IMR-90 (cell line): ENCODE data around the gene FLRT1. TPM values are rescaled to one million over a fixed set of nuclear protein-coding genes. Genes with fewer than 3 reads are reported as not detected.

Experiments used
- ATAC-seq: fragments of 200-7000 bp; cut with Tn5 transposase; 2 replicates; pipeline ENCODE4 v1.9.1; 2020; ENCODE audit warnings: low read depth, mild to moderate bottlenecking, moderate library complexity
- BruUV-seq: library from RNA; stranded (reverse); fragments of 400-500 nt; replicated peaks from 2 replicates; lab custom pipeline; 2021; lab: Mats Ljungman, UMichigan
- CTCF ChIA-PET: fragments of 300-600 bp; formaldehyde crosslinking; extraction: SDS; loops from one replicate; lab custom pipeline; 2021; ENCODE audit warnings: antibody characterized with exemption; lab: Yijun Ruan, JAX
- POLR2A ChIA-PET: fragments of 300-600 bp; sonication (Branson Sonifier 250); formaldehyde crosslinking; loops from one replicate; lab custom pipeline; 2022; ENCODE audit warnings: antibody characterized with exemption; ENCODE audit not compliant: unreplicated experiment; lab: Charles Lee
- DNase-seq: peaks from one replicate; pipeline ENCODE4 v3.0.0; 2013
- H2AFZ ChIP-seq: replicated peaks from 2 replicates; pipeline ENCODE3; 2013; ENCODE audit warnings: low read length, mild to moderate bottlenecking; ENCODE audit not compliant: poor library complexity
- H2AK5ac ChIP-seq: 2 replicates; pipeline ENCODE4 v1.6.1; 2013; ENCODE audit warnings: low read depth, low read length, inconsistent platforms
- H2AK9ac ChIP-seq: replicated peaks from 2 replicates; pipeline ENCODE3; 2013; ENCODE audit warnings: mild to moderate bottlenecking, low read depth, low read length, moderate library complexity; ENCODE audit not compliant: poor library complexity
- H2BK120ac ChIP-seq: 2 replicates; pipeline ENCODE4 v1.6.1; 2013; ENCODE audit warnings: low read depth, low read length, inconsistent platforms
- H2BK15ac ChIP-seq: 3 replicates; pipeline ENCODE4 v1.6.1; 2013; ENCODE audit warnings: low read depth, low read length, inconsistent platforms
- H2BK20ac ChIP-seq: 2 replicates; pipeline ENCODE4 v1.6.1; 2013; ENCODE audit warnings: low read depth, mild to moderate bottlenecking, inconsistent platforms, low read length, moderate library complexity
- H2BK5ac ChIP-seq: 2 replicates; pipeline ENCODE4 v1.6.1; 2013; ENCODE audit warnings: mild to moderate bottlenecking, low read depth, low read length, inconsistent platforms; ENCODE audit not compliant: poor library complexity, severe bottlenecking
- H3K14ac ChIP-seq: replicated peaks from 2 replicates; pipeline ENCODE4 v1.6.1; 2013; ENCODE audit warnings: low read depth, low read length, inconsistent platforms
- H3K18ac ChIP-seq: 2 replicates; pipeline ENCODE4 v1.6.1; 2013; ENCODE audit warnings: low read depth, low read length, control low read depth
- H3K23ac ChIP-seq: 2 replicates; pipeline ENCODE4 v1.6.1; 2013; ENCODE audit warnings: low read depth, low read length, inconsistent platforms
- H3K27ac ChIP-seq: 2 replicates; pipeline ENCODE4 v1.5.1; 2013; ENCODE audit warnings: mild to moderate bottlenecking, control low read depth, low read length; ENCODE audit not compliant: insufficient read depth
- H3K27me3 ChIP-seq: 2 replicates; pipeline ENCODE4 v1.6.1; 2013; ENCODE audit warnings: low read length; ENCODE audit not compliant: control insufficient read depth, insufficient read depth
- H3K36me3 ChIP-seq: 2 replicates; pipeline ENCODE4 v1.6.1; 2013; ENCODE audit warnings: low read length, mixed read lengths; ENCODE audit not compliant: control insufficient read depth, insufficient read depth
- H3K4ac ChIP-seq: 2 replicates; pipeline ENCODE4 v1.6.1; 2013; ENCODE audit warnings: low read depth, low read length, inconsistent platforms
- H3K4me1 ChIP-seq: 2 replicates; pipeline ENCODE4 v1.6.1; 2013; ENCODE audit warnings: low read length, mixed read lengths; ENCODE audit not compliant: control insufficient read depth, insufficient read depth
- H3K4me2 ChIP-seq: 2 replicates; pipeline ENCODE4 v1.6.1; 2013; ENCODE audit warnings: low read depth, mild to moderate bottlenecking, control low read depth, low read length, moderate library complexity
- H3K4me3 ChIP-seq: 2 replicates; pipeline ENCODE4 v1.5.1; 2013; ENCODE audit warnings: low read depth, mild to moderate bottlenecking, control low read depth, low read length, moderate library complexity; ENCODE audit not compliant: insufficient read depth
- H3K56ac ChIP-seq: 2 replicates; pipeline ENCODE4 v1.6.1; 2013; ENCODE audit warnings: low read length, inconsistent platforms; ENCODE audit not compliant: insufficient read depth; ENCODE audit errors: extremely low read depth
- H3K79me1 ChIP-seq, 2 experiments: 2 replicates each; pipeline ENCODE4 v1.6.1; 2013; ENCODE audit warnings: low read length in 2 of 2, inconsistent platforms in 1 of 2, low read depth in 1 of 2
- H3K9ac ChIP-seq: 2 replicates; pipeline ENCODE4 v1.6.1; 2013; ENCODE audit warnings: low read depth, low read length, control low read depth
- H3K9me1 ChIP-seq: 2 replicates; pipeline ENCODE4 v1.6.1; 2013; ENCODE audit warnings: low read length, inconsistent platforms; ENCODE audit not compliant: insufficient read depth
- H3K9me3 ChIP-seq: 2 replicates; pipeline ENCODE4 v1.6.1; 2013; ENCODE audit warnings: low read length; ENCODE audit not compliant: control insufficient read depth, insufficient read depth
- H4K20me1 ChIP-seq: 2 replicates; pipeline ENCODE4 v1.6.1; 2013; ENCODE audit warnings: low read length, inconsistent platforms; ENCODE audit not compliant: insufficient read depth
- H4K5ac ChIP-seq: 2 replicates; pipeline ENCODE4 v1.6.1; 2013; ENCODE audit warnings: mild to moderate bottlenecking, low read depth, low read length, control low read depth
- H4K8ac ChIP-seq, 2 experiments: 2 replicates each; pipeline ENCODE4 v1.6.1; 2013; ENCODE audit warnings: low read depth in 2 of 2, low read length in 2 of 2, control low read depth in 1 of 2, inconsistent platforms in 1 of 2
- H4K91ac ChIP-seq: 2 replicates; pipeline ENCODE4 v1.6.1; 2013; ENCODE audit warnings: low read depth, low read length, inconsistent platforms; ENCODE audit not compliant: insufficient read depth
- CHD1 ChIP-seq: IDR thresholded peaks from 2 replicates; pipeline ENCODE4 v1.6.1; 2012; ENCODE audit warnings: low read depth, low read length, improper control_type of control experiment
- ELK1 ChIP-seq: fragments of 150-350 bp; IDR thresholded peaks from 2 replicates; pipeline ENCODE4 v1.6.1; 2016; ENCODE audit warnings: low read depth, mild to moderate bottlenecking, low read length, moderate library complexity, borderline replicate concordance
- MXI1 ChIP-seq: IDR thresholded peaks from 2 replicates; pipeline ENCODE4 v1.6.1; 2012; ENCODE audit warnings: low read depth, mild to moderate bottlenecking, low read length, moderate library complexity, borderline replicate concordance
- NFE2L2 ChIP-seq: fragments of 150-350 bp; IDR thresholded peaks from 2 replicates; pipeline ENCODE4 v1.6.1; 2016; ENCODE audit warnings: low read depth, mild to moderate bottlenecking, low read length
- POLR2A ChIP-seq: IDR thresholded peaks from 2 replicates; pipeline ENCODE4 v1.6.1; 2012; ENCODE audit warnings: mild to moderate bottlenecking, low read depth, low read length
- RFX5 ChIP-seq: IDR thresholded peaks from 2 replicates; pipeline ENCODE4 v1.8.0; 2012; ENCODE audit warnings: low read depth, mild to moderate bottlenecking, low read length, moderate library complexity
- USF2 ChIP-seq: fragments of 150-350 bp; IDR thresholded peaks from 2 replicates; pipeline ENCODE4 v1.6.1; 2017; ENCODE audit warnings: mild to moderate bottlenecking, antibody characterized with exemption, low read length, low read depth
- WGBS, 2 experiments: methylation state at CpG; one replicate each; pipeline versions ENCODE4 v1.1.5 to v1.1.7; 2013; ENCODE audit warnings: missing lambda C conversion rate in 2 of 2; ENCODE audit not compliant: insufficient read length in 1 of 2; ENCODE audit errors: extremely low coverage in 2 of 2; 5-methylcytosine and 5-hydroxymethylcytosine counted together
- dilution Hi-C: fragments of 300-500 bp; cut with HindIII; formaldehyde crosslinking; loops from one replicate; pipeline ENCODE4 v1.14.3; 2018; ENCODE audit warnings: low sequenced_read_pairs; ENCODE audit not compliant: unreplicated experiment
- in situ Hi-C: fragments of 300-500 bp; cut with MboI; formaldehyde crosslinking; loops from 3 replicates; pipeline ENCODE4 v1.14.3; 2019; ENCODE audit warnings: low sequenced_read_pairs, inconsistent platforms, mixed read lengths
- intact Hi-C: fragments of 100-400 bp; cut with micrococcal nuclease; formaldehyde crosslinking; loops from 2 replicates; pipeline ENCODE4 v1.10.0; 2022
- polyA plus RNA-seq, 3 experiments: library from polyadenylated mRNA; depleted of rRNA; stranded (reverse); fragments of >200 nt; gene quantifications; 2 replicates each; pipeline ENCODE4 v1.2.3, GENCODE V29; 2012; ENCODE audit warnings: low replicate concordance in 1 of 3
- total RNA-seq: library from RNA; depleted of rRNA; stranded (reverse); fragments of >200 nt; gene quantifications from 2 replicates; pipeline ENCODE4 v1.2.3, GENCODE V29; 2012

Gene FLRT1
- total and polyA plus RNA-seq, 2 of the 4 experiments (the other 2 are of a cell fraction) = under 0.01 to 0.07 TPM

- Histone ChIP-seq H3K79me1 (no peaks in the 10 kb centered on the region), H3K9ac (no peak overlapping the region), H3K9me3 (no peaks in the 10 kb centered on the region), H4K91ac (no peak overlapping the region), H4K8ac (no peak overlapping the region), H3K4me1 (no peaks in the 10 kb centered on the region; the same call in 1 of the 2 replicates), H3K4me3 (no peak overlapping the region), H3K4ac (no peak overlapping the region), H3K9me1 (0 out of 2 replicates have a peak, but pooled peaks cover 3% of the 10 kb centered on the region), H4K20me1 (peaks cover 12% of the 10 kb centered on the region; the same call in 1 of the 2 replicates), H3K23ac (no peak overlapping the region), H3K56ac (no peak overlapping the region), H2AK9ac (no peak overlapping the region), H3K18ac (no peak overlapping the region), H2AFZ (no peak overlapping the region), H3K27me3 (peaks cover 5% of the 10 kb centered on the region; the same call in 1 of the 2 replicates), H2BK5ac (no peak overlapping the region), H3K14ac (no peak overlapping the region), H2BK15ac (no peak overlapping the region), H2BK120ac (no peak overlapping the region), H3K36me3 (no peaks in the 10 kb centered on the region), H2AK5ac (no peak overlapping the region), H2BK20ac (no peak overlapping the region), H3K27ac (no peak overlapping the region), H3K4me2 (no peak overlapping the region), H4K5ac (no peak overlapping the region)
- ChIA-PET CTCF (interaction anchor here (0.6 kb wide), 1 partner anchor 266 kb away, joined by 3 read pairs; no protein-coding TSS in a partner anchor), POLR2A (no interaction called here)
- dilution Hi-C loops (no loop called here), intact Hi-C loops (no loop called here), in situ Hi-C loops (no loop called here)
- ATAC-seq (no peak), DNase-seq (no peak)
- WGBS, 2 experiments = 80% methylated on average over 1 of the region's 8 CpGs; no CpG with 5 or more reads in 1 of the 2 experiments
- no TSS peak for BruUV-seq
- TF ChIP-seq RFX5 = no peak
- no peak for TF ChIP-seq NFE2L2
- no peak for TF ChIP-seq MXI1
- no peak for TF ChIP-seq CHD1
- no peak for TF ChIP-seq ELK1
- no peak for TF ChIP-seq USF2
- no peak for TF ChIP-seq POLR2A
Measured at GRCh38 chr11:64076758-64077157, 41.0 kb downstream of the FLRT1 start.
